ENCODE measurements around the gene PDE1C.

Gene PDE1C

GRCh38 chr7:31825576-31825975 is 244.6 kb downstream of the PDE1C start:
- Histone ChIP-seq H3K27ac (no peak overlapping the region), H3K36me3 (peaks cover 17% of the 10 kb centered on the region), H3K9me3 (ENCODE audit: severe bottlenecking) (no peaks in the 10 kb centered on the region), H3K27me3 (ENCODE audit: insufficient read depth, low read depth, severe bottlenecking) (no peaks in the 10 kb centered on the region), H3K4me3 (ENCODE audit: low read depth, low read length) (no peak overlapping the region)
- TF ChIP-seq, protein P1, sequence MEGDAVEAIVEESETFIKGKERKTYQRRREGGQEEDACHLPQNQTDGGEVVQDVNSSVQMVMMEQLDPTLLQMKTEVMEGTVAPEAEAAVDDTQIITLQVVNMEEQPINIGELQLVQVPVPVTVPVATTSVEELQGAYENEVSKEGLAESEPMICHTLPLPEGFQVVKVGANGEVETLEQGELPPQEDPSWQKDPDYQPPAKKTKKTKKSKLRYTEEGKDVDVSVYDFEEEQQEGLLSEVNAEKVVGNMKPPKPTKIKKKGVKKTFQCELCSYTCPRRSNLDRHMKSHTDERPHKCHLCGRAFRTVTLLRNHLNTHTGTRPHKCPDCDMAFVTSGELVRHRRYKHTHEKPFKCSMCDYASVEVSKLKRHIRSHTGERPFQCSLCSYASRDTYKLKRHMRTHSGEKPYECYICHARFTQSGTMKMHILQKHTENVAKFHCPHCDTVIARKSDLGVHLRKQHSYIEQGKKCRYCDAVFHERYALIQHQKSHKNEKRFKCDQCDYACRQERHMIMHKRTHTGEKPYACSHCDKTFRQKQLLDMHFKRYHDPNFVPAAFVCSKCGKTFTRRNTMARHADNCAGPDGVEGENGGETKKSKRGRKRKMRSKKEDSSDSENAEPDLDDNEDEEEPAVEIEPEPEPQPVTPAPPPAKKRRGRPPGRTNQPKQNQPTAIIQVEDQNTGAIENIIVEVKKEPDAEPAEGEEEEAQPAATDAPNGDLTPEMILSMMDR (IDR thresholded peaks at IDR 0.05; ENCODE audit: low read depth, low read length): no peak
- DNase-seq: no peak

GRCh38 chr7:31819031-31819430 is 251.2 kb downstream of the PDE1C start:
- DNase-seq: no peak
- Histone ChIP-seq H3K27ac (no peak overlapping the region), H3K9me3 (ENCODE audit: severe bottlenecking) (no peaks in the 10 kb centered on the region), H3K36me3 (peaks cover 15% of the 10 kb centered on the region), H3K4me3 (ENCODE audit: low read depth, low read length) (no peak overlapping the region), H3K27me3 (ENCODE audit: insufficient read depth, low read depth, severe bottlenecking) (no peaks in the 10 kb centered on the region)
- TF ChIP-seq, protein P1 (IDR thresholded peaks at IDR 0.05; ENCODE audit: low read depth, low read length): no peak

GRCh38 chr7:31816810-31817209 is 253.4 kb downstream of the PDE1C start:
- Histone ChIP-seq H3K4me3 (ENCODE audit: low read depth, low read length) (no peak overlapping the region), H3K27me3 (ENCODE audit: insufficient read depth, low read depth, severe bottlenecking) (no peaks in the 10 kb centered on the region), H3K36me3 (peaks cover 8% of the 10 kb centered on the region), H3K27ac (no peak overlapping the region), H3K9me3 (ENCODE audit: severe bottlenecking) (no peaks in the 10 kb centered on the region)
- TF ChIP-seq, protein P1 (IDR thresholded peaks at IDR 0.05; ENCODE audit: low read depth, low read length): no peak
- DNase-seq: no peak

GRCh38 chr7:31815796-31816195 is 254.4 kb downstream of the PDE1C start:
- H3K27ac ChIP-seq: no peak overlapping the region
- no peak for DNase-seq
- no peaks in the 10 kb centered on the region for H3K9me3 ChIP-seq (ENCODE audit: severe bottlenecking)
- peaks cover 8% of the 10 kb centered on the region for H3K36me3 ChIP-seq
- H3K27me3 ChIP-seq (ENCODE audit: insufficient read depth, low read depth, severe bottlenecking): no peaks in the 10 kb centered on the region
- TF ChIP-seq, protein P1 (IDR thresholded peaks at IDR 0.05; ENCODE audit: low read depth, low read length): no peak
- no peak overlapping the region for H3K4me3 ChIP-seq (ENCODE audit: low read depth, low read length)

GRCh38 chr7:31814187-31814586 is 256.0 kb downstream of the PDE1C start:
- TF ChIP-seq, protein P1 (IDR thresholded peaks at IDR 0.05; ENCODE audit: low read depth, low read length): no peak
- Histone ChIP-seq H3K27me3 (ENCODE audit: insufficient read depth, low read depth, severe bottlenecking) (no peaks in the 10 kb centered on the region), H3K36me3 (peaks cover 8% of the 10 kb centered on the region), H3K4me3 (ENCODE audit: low read depth, low read length) (no peak overlapping the region), H3K9me3 (ENCODE audit: severe bottlenecking) (no peaks in the 10 kb centered on the region), H3K27ac (no peak overlapping the region)
- peak; percentile 18 for DNase-seq

Data from WERI-Rb-1 (cell line).